ENCODE measurements around the gene PSMD7.
A peak's percentile ranks its signal among the peaks of the same experiment; 100 is the strongest.

PSMD7 gene

DNA sequence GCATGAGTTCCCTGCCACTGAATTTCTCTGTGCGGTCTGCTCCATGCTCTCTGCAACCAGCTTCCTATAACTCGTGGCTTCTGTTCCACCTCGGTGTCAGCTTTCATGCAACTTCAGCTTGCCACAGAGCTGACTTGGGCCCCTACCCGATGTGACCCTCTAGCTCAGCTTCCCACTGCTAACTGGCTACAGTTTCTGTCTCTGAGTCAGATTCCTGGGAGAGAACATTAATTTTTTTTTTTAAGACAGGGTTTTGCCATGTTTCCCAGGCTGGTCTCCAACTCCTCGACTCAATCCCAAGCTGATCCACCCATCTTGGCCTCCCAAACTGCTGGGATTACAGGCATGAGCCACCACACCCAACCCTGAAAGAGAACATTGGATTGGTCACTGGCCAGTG is 35.5 kb upstream of the PSMD7 start:
- DNase-seq (ENCODE audit: low read depth): no peak
- TF ChIP-seq CTCF (IDR thresholded peaks at IDR 0.05; ENCODE audit: insufficient read depth, low read depth, low read length, missing control alignments): no peak
- H3K4me3 ChIP-seq (ENCODE audit: low read length): no peak overlapping the region

DNA sequence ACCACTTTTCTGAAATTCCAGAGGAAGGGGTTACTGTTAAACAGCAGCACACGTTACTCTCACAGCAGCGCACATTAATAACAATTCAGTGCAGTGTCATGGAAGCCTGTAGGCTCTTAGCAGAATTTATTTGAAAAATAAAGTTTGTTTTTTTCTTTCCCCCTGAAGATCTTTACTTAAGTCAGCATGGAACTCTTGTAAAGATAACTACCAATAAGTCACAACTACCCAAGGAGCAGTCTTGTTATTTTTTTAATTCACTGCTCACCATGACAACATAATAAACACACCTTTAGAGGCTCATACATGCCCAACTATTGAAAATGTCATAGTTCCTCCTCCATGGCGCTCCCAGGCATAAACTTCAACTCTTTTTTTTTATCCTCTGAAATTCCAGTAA is 31.8 kb upstream of the PSMD7 start:
- H3K4me3 ChIP-seq (ENCODE audit: low read length): no peak overlapping the region
- DNase-seq (ENCODE audit: low read depth): no peak
- TF ChIP-seq CTCF (IDR thresholded peaks at IDR 0.05; ENCODE audit: insufficient read depth, low read depth, low read length, missing control alignments): no peak

- H3K4me3 ChIP-seq (ENCODE audit: low read length): no peak overlapping the region
- no peak for TF ChIP-seq CTCF (IDR thresholded peaks at IDR 0.05; ENCODE audit: insufficient read depth, low read depth, low read length, missing control alignments)
- DNase-seq (ENCODE audit: low read depth): no peak
These were observed 28.2 kb upstream of the PSMD7 start for GRCh38 chr16:74268372-74268782.

GRCh38 chr16:74271872-74272271 is 24.7 kb upstream of the PSMD7 start:
- peak; percentile 14 for DNase-seq (ENCODE audit: low read depth)
- no peak overlapping the region for H3K4me3 ChIP-seq (ENCODE audit: low read length)
- no peak for TF ChIP-seq CTCF (IDR thresholded peaks at IDR 0.05; ENCODE audit: insufficient read depth, low read depth, low read length, missing control alignments)

GRCh38 chr16:74275031-74275636 is 21.5 kb upstream of the PSMD7 start:
- peak; percentile 46 for DNase-seq (ENCODE audit: low read depth)
- TF ChIP-seq CTCF (IDR thresholded peaks at IDR 0.05; ENCODE audit: insufficient read depth, low read depth, low read length, missing control alignments): peak; percentile 57
- H3K4me3 ChIP-seq (ENCODE audit: low read length): no peak overlapping the region

DNA sequence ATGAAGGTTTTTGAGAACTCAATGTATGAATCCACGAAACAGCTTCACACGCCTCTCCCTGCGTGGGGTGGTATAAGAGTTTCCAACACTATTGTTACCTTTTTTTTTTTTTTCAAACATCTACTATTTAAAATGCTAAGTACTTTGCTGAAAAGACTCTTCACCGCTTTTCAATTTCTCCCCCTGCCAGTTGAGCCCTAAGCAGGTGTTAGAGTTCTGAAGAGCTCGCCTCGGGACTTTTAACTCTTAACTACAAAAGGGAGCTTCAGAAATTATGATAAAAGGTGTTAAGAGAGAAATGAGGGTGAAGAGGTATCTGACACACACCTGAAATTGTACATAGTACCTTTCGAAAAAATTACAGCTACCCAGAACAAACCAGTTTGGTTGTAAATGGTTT is 20.9 kb upstream of the PSMD7 start:
- DNase-seq (ENCODE audit: low read depth): no peak
- TF ChIP-seq CTCF (IDR thresholded peaks at IDR 0.05; ENCODE audit: insufficient read depth, low read depth, low read length, missing control alignments): no peak
- no peak overlapping the region for H3K4me3 ChIP-seq (ENCODE audit: low read length)

GRCh38 chr16:74277974-74278373 is 18.6 kb upstream of the PSMD7 start:
- no peak overlapping the region for H3K4me3 ChIP-seq (ENCODE audit: low read length)
- no peak for DNase-seq (ENCODE audit: low read depth)
- no peak for TF ChIP-seq CTCF (IDR thresholded peaks at IDR 0.05; ENCODE audit: insufficient read depth, low read depth, low read length, missing control alignments)
